ENCODE results near the gene USP13.

GRCh38 chr3:179819379-179819778, 166.5 kb downstream of the USP13 start:
- no peak for TF ChIP-seq POLR2A (IDR thresholded peaks at IDR 0.05)
- no peak for TF ChIP-seq CTCF (IDR thresholded peaks at IDR 0.05)
